H4 (cell line): ENCODE results near the gene TRAPPC10. TPM values are rescaled to one million over a fixed set of nuclear protein-coding genes. Genes with fewer than 3 reads are reported as not detected.
"Not testable (repeated sequence)": the region's sequence is repeated elsewhere in the genome, so short reads cannot be mapped to it uniquely, and the experiment has no call there.

Source experiments
- DNase-seq: peaks from one replicate; pipeline ENCODE4 v3.0.0-alpha.2; 2015; ENCODE audit warnings: low spot score
- total RNA-seq: library from RNA; depleted of rRNA; stranded (reverse); fragments of >200 nt; shearing (Covaris generic); gene quantifications from 2 replicates; pipeline ENCODE4 v1.2.3, GENCODE V29; 2014; rRNA removed

Gene TRAPPC10
- total RNA-seq, 1 experiment from 2014 or later: 15.0 TPM

GRCh38 chr21:44145616-44146015, 133.5 kb downstream of the TRAPPC10 start:
- not testable (repeated sequence) for DNase-seq

- DNase-seq: not testable (repeated sequence)
These were observed 135.0 kb downstream of the TRAPPC10 start for GRCh38 chr21:44147108-44147507.

- not testable (repeated sequence) for DNase-seq
These were observed 138.1 kb downstream of the TRAPPC10 start for GRCh38 chr21:44150255-44150654.

- DNase-seq: not testable (repeated sequence)
These were observed 141.2 kb downstream of the TRAPPC10 start for GRCh38 chr21:44153214-44153888.

- DNase-seq: not testable (repeated sequence)
These were observed 141.8 kb downstream of the TRAPPC10 start for GRCh38 chr21:44153889-44154228.

- not testable (repeated sequence) for DNase-seq
These were observed 142.7 kb downstream of the TRAPPC10 start for GRCh38 chr21:44154816-44155230.

- DNase-seq: not testable (repeated sequence)
These were observed 143.3 kb downstream of the TRAPPC10 start for GRCh38 chr21:44155231-44155993.

- DNase-seq: not testable (repeated sequence)
These were observed 143.9 kb downstream of the TRAPPC10 start for GRCh38 chr21:44155994-44156380.

Other genes starting within 250 kb of the TRAPPC10 start
- 20.0 and 33.8 TPM in 2 replicates for gene CSTB, start 236.0 kb upstream of the TRAPPC10 start, total RNA-seq
- gene RRP1, start 222.7 kb upstream of the TRAPPC10 start, total RNA-seq: 44.7 and 46.2 TPM in 2 replicates
- gene AGPAT3, start 147.1 kb upstream of the TRAPPC10 start, total RNA-seq: 27.0 and 29.4 TPM in 2 replicates
- gene PWP2, start 95.1 kb downstream of the TRAPPC10 start, total RNA-seq: 11.5 and 32.8 TPM in 2 replicates
- gene GATD3, start 121.4 kb downstream of the TRAPPC10 start, total RNA-seq: 8.4 and 11.1 TPM in 2 replicates
- 0.33 and 0.80 TPM in 2 replicates for gene ICOSLG, start 228.6 kb downstream of the TRAPPC10 start, total RNA-seq
- gene DNMT3L, start 249.6 kb downstream of the TRAPPC10 start, total RNA-seq: not detected in 2 replicates